Activated naive CD4-positive, alpha-beta T cell treated with anti-CD3 and anti-CD28 coated beads, Interleukin-2, amount 50 U/mL, for 72 hours (primary cell): ENCODE data around the gene HOXD9. TPM values are rescaled to one million over a fixed set of nuclear protein-coding genes. Genes with fewer than 3 reads are reported as not detected.

ENCODE experiments used
- ATAC-seq, 2 donors: fragments of 150-1000 bp; cut with Tn5 transposase; 2 replicates each; pipeline ENCODE4 v1.10.0; 2021; ENCODE audit warnings: mild to moderate bottlenecking in 2 of 2, moderate library complexity in 2 of 2
- DNase-seq, 2 donors: peaks; one replicate each; pipeline ENCODE4 v3.0.0; 2021 to 2022; ENCODE audit warnings: low spot score in 2 of 2
- H3K27ac Mint-ChIP-seq, 2 donors: one replicate each; pipeline ENCODE4 v1.8.0; 2022; ENCODE audit warnings: mild to moderate bottlenecking in 2 of 2, mixed read lengths in 2 of 2
- H3K36me3 Mint-ChIP-seq, 2 donors: one replicate each; pipeline ENCODE4 v1.8.0; 2022; ENCODE audit warnings: mixed read lengths in 2 of 2
- H3K9me3 Mint-ChIP-seq, 2 donors: one replicate each; pipeline ENCODE4 v1.8.0; 2022; ENCODE audit warnings: mixed read lengths in 2 of 2
- total RNA-seq, 2 donors: library from RNA; stranded (reverse); gene quantifications; one replicate each; pipeline ENCODE4 v1.2.3, GENCODE V29; 2022

Gene HOXD9
- total RNA-seq, 2 donors from 2014 or later, result not detected

DNA sequence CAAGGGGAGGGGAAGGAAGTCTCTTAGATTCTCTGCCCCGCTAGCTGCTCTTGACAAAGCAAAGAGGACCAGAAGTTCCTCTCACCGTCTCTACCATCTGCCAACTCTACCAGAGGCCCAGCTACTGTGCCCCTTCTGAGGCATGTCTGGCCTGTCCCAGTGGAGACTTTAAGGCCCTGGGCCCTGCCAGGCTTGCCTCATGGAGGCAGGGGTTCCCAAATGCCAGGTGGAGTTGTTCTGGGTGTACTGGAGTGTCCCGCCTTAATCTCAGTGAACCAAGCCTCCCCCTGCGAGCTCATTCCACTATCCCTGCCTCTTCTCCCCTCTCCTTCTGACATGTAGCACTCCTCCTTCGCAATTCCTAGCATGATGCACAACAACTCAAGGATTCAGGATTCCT is 20.7 kb upstream of the HOXD9 start:
- no peaks in the 10 kb centered on the region for H3K9me3 Mint-ChIP-seq
- H3K27ac Mint-ChIP-seq, result no peak overlapping the region
- peaks cover 10 to 34% of the 10 kb centered on the region in 2 donors for H3K36me3 Mint-ChIP-seq
- DNase-seq, result no peak
- ATAC-seq, result no peak

DNA sequence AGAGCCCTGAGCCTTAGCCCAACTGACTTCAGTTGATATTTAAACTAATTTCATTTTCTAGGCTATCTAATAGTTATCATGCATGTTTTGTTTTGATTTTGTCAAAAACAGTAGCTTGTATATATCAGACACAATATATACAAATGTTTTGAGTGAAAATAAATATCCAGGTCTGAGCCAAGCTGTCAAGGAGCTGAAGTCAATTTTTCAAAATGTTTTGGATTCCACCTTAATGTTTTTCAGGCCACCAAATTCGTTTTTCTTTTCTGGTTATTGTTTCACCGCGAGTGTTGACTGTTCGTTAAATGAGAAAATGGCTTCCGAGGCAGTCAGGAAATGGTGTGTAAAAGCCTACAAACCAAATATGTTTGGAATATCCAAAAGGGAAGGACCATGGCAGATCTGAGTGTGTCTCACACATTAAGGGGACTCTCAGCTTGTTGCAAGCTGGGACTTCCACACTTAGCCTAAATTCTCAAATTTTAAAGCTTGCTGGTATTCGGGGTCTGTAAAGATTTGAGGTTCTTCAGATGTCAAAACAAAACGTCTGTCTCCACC is 20.1 kb upstream of the HOXD9 start:
- no peak for ATAC-seq
- no peak for DNase-seq
- no peak overlapping the region for H3K27ac Mint-ChIP-seq
- peaks cover 10 to 34% of the 10 kb centered on the region in 2 donors for H3K36me3 Mint-ChIP-seq
- no peaks in the 10 kb centered on the region for H3K9me3 Mint-ChIP-seq

DNA sequence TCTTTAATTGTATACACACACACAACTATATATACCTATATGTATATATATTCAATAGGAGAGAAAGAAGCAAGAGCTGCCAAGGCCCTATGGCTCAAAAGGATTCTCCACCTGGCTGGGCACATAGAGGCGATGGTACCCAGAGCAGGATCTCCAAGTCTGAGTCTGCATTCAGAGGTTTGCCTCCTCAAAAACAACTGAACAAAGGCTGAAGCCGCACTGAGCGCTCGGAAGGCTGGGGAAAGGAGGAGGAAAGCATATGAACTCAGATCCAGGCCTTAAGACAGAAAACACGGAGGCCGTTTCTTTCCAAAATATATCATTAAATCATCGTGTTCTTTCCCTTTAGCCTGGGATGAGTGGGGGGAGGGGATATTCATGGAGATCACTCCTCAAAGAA is 19.3 kb upstream of the HOXD9 start:
- ATAC-seq (no peak), DNase-seq (no peak)
- Mint-ChIP-seq H3K36me3 (peaks cover 10 to 34% of the 10 kb centered on the region in 2 donors), H3K27ac (no peak overlapping the region), H3K9me3 (no peaks in the 10 kb centered on the region)

DNA sequence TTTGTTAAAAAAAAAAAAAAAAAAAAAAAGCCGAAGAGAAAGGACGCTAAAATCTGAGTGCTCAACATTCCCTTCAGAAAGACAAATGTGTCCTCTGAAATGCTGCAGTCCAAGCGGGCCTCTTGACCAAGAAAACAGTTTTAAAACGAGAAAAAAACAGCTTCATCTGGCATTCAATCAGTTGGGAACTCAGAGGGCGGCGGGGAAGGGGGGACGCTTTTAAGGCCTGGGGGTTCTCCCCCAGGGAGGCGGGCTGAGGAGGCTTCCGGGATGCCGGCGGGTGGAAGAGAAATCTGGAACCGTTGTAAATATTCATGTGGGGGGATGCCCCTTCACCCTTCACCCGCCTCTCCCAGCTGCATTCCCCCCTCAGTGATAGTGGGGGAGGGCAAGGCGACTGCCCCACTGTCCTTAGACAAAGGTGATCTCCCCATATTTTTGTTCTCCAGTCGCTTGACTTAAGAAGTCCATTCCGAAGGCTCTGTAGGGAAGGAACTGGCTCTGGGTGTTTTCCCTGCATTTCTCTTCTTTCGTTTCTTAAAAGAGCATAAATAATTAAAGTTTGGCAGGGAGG is 18.7 kb upstream of the HOXD9 start:
- no peak overlapping the region for H3K27ac Mint-ChIP-seq
- peaks cover 10 to 31% of the 10 kb centered on the region in 2 donors for H3K36me3 Mint-ChIP-seq
- no peak for DNase-seq
- no peaks in the 10 kb centered on the region for H3K9me3 Mint-ChIP-seq
- no peak for ATAC-seq

DNA sequence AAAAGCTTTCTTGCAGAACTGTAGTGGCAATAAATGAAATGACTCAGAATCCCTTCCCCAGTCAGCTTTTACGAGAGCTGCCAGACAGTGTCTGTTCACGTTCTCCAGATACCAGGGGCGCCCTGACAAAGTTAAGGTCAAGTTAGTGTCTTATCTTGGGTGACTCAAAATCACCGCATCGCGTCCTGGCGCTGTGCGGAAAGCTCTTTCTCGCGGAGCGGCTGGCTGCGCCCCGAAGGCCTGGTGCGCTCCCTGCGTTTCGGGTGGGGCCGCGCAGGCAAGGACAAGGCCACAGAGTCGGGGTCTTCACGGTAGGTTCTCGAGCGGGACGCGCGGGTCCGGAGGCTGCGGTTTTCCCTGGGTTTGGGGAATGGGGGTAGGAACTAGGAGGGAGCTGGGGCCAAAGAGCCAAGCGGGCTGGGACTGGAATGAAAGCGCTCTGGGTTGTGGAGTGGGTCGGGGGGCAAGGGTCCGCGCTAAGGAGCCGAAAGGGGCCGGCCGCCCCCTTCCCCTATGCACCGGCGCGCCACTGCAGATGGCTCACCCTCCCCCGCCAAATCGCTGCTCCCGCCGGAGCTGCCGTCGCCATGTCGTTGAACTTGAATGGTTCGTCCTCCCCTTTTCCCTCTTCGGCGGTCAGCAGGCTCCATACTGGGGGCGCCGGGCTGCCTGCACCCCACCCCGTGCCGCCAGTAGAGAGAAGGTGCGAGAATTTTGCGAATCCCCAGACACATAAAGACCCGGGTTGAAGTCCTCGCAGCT is 18.0 kb upstream of the HOXD9 start:
- H3K36me3 Mint-ChIP-seq, result peaks cover 17 to 29% of the 10 kb centered on the region in 2 donors
- no peak overlapping the region for H3K27ac Mint-ChIP-seq
- no peak for ATAC-seq
- peaks cover 0 to 3% of the 10 kb centered on the region in 2 donors for H3K9me3 Mint-ChIP-seq
- DNase-seq, result no peak

DNA sequence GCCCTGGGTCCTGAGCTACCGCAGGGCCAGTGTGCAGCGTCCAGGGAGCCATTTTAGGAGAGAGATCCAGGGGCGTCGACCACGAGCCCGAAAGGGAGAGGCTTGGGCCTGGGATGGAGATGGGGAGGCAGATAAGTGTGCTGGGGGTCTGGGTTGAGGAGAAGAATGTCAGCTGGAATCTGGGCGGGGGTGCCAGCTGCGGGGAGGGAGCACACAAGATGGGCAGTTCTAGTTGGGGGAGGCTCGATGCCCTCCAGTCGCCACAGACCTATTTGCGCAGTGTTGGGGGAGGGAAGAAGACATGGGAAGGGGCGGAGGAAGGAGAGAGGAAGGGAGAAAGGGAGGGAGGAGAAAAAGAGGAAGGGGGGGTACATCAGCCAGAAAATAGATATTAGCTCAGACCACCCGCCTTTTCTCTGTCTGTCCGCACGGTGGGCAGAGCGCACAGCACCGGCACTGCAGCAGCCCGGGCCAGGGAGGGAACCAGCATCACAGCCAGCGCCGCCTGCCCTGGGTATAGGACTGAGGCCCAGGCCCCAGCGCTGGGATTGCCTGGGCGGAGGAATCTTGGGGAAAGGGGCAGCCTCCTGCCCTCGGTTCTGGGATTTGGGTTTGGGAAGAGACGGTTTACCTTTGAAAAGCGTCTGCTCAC is 17.3 kb upstream of the HOXD9 start:
- no peak for DNase-seq
- Mint-ChIP-seq H3K27ac (peak overlapping the region in 1 of 2 donors; percentile 22), H3K9me3 (peaks cover 0 to 6% of the 10 kb centered on the region in 2 donors), H3K36me3 (peaks cover 19 to 36% of the 10 kb centered on the region in 2 donors)
- no peak for ATAC-seq

DNA sequence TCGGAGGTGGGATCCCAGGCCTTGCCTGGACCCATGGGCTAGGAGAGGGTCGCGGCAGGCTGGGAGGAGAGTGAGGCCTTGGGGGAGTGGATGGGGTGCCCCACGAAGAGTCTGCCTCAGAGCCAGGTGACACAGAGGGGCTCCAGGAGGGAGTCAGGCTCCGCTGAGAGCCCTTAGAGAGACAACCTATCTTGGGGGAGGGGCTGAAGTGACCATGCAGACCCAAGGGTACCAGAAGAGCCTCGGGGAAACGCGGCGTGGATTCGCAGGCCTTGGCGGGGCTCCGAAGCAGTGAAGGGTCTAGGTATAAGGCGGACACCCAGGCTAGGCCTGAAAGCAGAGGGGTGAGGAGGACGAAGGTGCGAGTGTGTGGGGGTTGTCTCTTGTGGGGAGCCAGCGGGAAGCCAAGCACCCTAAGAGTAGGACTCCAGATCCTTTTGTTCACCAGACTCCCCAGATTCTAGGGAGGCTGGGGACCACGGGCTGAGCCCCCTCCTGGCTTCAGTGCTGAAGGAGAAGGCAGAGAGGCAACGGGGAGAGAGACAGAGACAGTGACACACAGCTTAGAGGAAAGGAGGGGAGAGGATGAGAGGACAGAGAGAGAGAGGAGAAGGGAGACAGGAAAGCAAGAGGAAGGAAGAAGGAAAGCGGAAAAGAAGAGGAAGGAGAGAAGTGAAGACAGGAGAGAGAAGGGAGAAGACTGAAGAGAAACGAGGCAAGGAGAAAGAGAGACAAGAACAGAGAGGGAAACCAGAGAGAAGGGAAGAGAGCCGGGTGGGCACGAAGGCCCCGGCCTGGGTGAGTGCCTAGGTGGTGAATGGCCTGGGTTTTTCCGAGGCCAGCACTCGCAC is 16.6 kb upstream of the HOXD9 start:
- ATAC-seq (peak in 1 of 2 donors; percentile 32), DNase-seq (no peak)
- Mint-ChIP-seq H3K27ac (peak overlapping the region in 1 of 2 donors; percentile 62), H3K9me3 (peaks cover 0 to 6% of the 10 kb centered on the region in 2 donors), H3K36me3 (peaks cover 19 to 40% of the 10 kb centered on the region in 2 donors)

DNA sequence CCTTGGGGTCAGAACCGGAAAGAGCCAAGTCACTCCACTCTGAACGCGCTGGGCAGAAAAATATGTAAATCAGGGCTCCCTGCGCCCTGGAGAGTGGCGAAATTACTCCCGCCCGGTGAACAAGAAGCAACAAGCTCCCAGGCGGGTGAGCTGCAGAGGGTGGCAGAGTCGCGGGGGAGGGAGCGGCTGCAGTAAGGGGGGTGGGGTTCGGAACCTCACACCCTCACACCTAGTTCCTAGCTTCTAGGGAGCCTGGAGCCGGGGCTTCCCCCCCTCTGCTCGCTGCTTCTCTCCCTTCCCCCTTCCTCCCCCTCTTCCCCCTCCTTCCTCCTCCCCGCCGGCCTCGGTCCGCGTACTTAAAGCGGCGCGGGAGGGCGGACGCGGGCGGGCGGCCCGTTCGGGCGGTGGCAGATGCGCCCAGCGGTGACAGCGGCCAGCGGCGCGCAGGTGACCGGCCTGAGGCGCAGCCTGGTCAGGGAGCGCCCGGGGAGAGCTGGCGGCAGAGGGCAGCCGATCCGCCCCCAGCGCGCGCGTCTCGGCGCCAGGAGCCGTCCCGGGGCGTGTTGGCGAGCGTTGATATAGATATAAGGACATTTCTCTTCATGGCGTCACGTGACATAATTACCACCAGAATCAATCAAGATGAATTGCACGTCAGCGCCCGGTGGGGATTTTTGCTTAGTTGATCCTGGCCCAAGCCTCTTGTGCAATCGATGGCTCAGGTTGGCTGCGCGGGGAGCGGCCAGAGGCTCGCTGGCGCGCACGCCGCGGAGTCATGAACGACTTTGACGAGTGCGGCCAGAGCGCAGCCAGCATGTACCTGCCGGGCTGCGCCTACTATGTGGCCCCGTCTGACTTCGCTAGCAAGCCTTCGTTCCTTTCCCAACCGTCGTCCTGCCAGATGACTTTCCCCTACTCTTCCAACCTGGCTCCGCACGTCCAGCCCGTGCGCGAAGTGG is 15.7 kb upstream of the HOXD9 start, which contains the start of gene HOXD11:
HOXD11 (plus strand) TSS at position 700 of the 959 bp plus-strand sequence; CDS start at position 776, 76 bp downstream.
- peaks cover 0 to 6% of the 10 kb centered on the region in 2 donors for H3K9me3 Mint-ChIP-seq
- peak within 1 kb of the TSS in 1 of 2 donors; percentile 62 for H3K27ac Mint-ChIP-seq
- peaks cover 18 to 38% of the 10 kb centered on the region in 2 donors for H3K36me3 Mint-ChIP-seq
- DNase-seq, result no peak
- peak in 1 of 2 donors; percentile 47 for ATAC-seq

DNA sequence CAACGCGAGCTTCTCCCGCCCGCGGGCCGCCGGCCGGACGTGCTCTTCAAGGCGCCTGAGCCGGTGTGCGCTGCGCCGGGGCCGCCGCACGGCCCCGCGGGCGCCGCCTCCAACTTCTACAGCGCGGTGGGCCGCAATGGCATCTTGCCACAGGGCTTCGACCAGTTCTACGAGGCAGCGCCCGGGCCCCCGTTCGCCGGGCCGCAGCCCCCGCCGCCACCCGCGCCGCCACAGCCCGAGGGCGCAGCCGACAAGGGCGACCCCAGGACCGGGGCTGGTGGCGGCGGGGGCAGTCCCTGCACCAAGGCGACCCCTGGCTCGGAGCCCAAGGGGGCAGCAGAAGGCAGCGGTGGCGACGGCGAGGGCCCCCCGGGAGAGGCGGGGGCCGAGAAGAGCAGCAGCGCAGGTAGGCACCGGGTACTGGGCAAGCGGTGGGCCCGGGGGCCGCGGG is 14.8 kb upstream of the HOXD9 start:
- Mint-ChIP-seq H3K27ac (no peak overlapping the region), H3K36me3 (peaks cover 12 to 33% of the 10 kb centered on the region in 2 donors)
- ATAC-seq, result no peak

DNA sequence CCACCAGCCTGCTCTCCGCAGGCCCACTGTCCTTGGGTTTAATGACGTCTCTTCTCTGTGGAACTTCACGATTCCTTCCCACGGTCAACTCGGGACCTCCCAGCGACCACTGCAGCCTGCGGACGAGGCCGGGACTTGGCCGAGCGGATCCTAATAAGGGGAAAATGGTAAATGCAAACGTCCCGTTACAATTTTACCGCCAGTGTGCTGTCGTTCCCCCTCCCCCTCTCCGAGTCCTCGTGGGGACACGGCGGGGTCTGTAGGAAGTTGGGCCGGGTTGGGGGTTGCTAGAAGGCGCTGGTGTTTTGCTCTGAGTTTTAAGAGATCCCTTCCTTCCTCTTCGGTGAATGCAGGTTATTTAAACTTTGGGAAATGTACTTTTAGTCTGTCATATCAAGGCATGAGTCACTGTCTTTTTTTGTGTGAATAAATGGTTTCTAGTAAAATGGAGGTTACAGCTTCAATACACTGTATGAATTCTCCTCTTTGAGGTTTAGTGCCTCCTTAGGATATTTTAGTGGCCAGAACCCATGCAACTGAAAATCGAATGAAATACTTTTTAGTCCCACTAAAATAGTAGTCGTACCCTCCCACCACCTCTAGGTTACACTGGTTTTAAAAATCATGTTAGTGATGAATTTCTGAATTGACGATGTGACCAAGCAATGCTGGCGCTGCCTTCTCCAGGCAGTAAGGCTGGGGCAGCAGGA is 13.2 kb upstream of the HOXD9 start:
- Mint-ChIP-seq H3K36me3 (peaks cover 17 to 36% of the 10 kb centered on the region in 2 donors), H3K27ac (peak overlapping the region in 1 of 2 donors; percentile 85), H3K9me3 (peaks cover 0 to 6% of the 10 kb centered on the region in 2 donors)
- no peak for ATAC-seq
- DNase-seq, result no peak

More for the DNA sequence above, 14.8 kb upstream of the HOXD9 start:
- H3K9me3 Mint-ChIP-seq, result peaks cover 0 to 6% of the 10 kb centered on the region in 2 donors
- DNase-seq, result no peak

DNA sequence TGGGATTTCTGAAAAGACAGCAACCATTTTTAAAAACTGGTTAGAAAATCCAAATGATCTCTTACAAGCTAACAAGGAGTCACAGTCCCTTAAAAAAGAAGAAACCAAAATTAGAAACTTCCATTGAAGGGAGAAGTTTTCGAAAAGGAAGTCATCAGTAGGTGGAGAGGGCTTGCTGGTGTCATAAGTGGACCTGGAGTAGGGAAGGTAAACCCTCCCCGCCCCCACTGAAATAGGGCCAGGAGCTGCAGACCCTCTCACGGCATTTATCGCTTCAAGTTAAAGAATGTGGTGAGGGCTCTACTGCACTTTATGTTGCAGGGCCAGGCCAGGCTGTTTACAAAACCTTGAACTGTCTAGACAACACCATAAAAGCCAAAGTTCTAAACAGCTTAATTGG is 12.6 kb upstream of the HOXD9 start:
- no peak for ATAC-seq

DNA sequence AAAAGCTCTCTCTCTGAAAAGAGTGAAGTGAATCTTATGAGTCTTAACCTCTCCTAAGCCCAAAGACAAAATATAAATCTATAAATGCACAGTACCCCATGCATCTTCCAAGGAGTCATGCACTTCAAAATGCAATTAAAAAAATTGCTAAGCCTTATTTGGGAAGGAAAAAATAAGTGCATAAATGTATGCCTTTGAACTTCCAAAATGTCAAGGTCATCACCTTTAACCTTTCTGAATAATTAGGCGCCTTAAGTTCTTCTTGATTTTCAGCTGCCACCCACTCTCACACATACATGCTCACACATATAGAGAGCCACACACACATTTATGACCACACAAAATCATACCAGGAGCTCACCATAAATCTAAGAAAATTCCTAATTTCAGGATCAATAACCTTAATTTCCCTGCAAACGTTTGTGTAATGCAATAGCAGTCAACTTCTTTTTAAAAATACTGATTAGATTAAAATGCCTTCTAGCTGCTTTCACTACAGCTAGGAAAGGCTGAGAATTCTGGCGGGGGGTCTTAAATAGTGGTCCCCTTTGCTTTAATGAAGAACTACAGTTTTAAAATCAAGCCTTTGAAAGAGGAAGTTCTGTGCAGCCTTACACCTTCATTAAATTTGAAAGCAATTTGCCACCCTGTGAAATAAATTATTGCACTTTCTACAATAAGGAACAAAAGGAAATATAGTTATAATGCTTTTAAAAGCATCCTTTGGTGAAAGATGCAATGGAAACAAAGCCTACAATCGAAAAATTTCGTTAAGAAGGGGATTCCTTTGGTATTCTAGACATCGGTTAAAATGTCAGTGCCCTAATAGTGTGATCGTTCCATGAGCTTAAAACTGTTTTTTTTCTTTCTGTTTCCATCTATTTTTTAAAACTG is 11.9 kb upstream of the HOXD9 start:
- DNase-seq (no peak), ATAC-seq (no peak)
- peaks cover 0 to 6% of the 10 kb centered on the region in 2 donors for H3K9me3 Mint-ChIP-seq
- peaks cover 17 to 27% of the 10 kb centered on the region in 2 donors for H3K36me3 Mint-ChIP-seq
- H3K27ac Mint-ChIP-seq, result peak overlapping the region in 1 of 2 donors; percentile 87

More for the DNA sequence above, 12.6 kb upstream of the HOXD9 start:
- H3K9me3 Mint-ChIP-seq, result peaks cover 0 to 6% of the 10 kb centered on the region in 2 donors
- DNase-seq, result no peak
- H3K27ac Mint-ChIP-seq, result peak overlapping the region in 1 of 2 donors; percentile 85
- peaks cover 17 to 35% of the 10 kb centered on the region in 2 donors for H3K36me3 Mint-ChIP-seq

DNA sequence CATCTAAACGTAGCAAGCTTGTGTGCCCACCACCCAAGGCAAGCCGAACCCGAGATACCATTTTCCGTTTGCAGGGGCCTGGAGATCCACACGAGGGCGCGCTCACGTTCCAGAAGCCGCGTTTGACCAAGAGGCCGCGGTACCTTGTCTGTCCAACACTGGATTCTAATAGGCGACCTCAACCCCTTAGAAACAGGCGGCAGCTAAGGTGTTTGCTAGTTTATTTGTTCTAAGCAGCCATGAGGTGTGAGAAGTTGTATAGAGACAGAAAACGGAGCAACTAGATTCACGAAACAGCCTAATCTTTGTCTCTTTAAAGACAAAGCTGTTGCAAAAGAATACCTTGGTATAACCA is 11.2 kb upstream of the HOXD9 start:
- DNase-seq (no peak), ATAC-seq (no peak)
- H3K27ac Mint-ChIP-seq, result peak overlapping the region in 1 of 2 donors; percentile 87

More for the DNA sequence above, 11.2 kb upstream of the HOXD9 start:
- Mint-ChIP-seq H3K9me3 (peaks cover 0 to 6% of the 10 kb centered on the region in 2 donors), H3K36me3 (peaks cover 17 to 25% of the 10 kb centered on the region in 2 donors)
